Ishikawa (cell line): ENCODE data around the gene SH3BGRL3.

Experiments used
- CEBPB ChIP-seq: IDR thresholded peaks from 2 replicates; pipeline ENCODE4 v1.6.1; 2012
- CREB1 ChIP-seq: IDR thresholded peaks from 2 replicates; pipeline ENCODE4 v1.6.1; 2012; ENCODE audit warnings: low read depth
- EGR1 ChIP-seq: IDR thresholded peaks from 2 replicates; pipeline ENCODE4 v1.6.1; 2012
- EP300 ChIP-seq: IDR thresholded peaks from 2 replicates; pipeline ENCODE4 v1.6.1; 2012; ENCODE audit warnings: borderline replicate concordance
- FOXM1 ChIP-seq: IDR thresholded peaks from 2 replicates; pipeline ENCODE4 v1.6.1; 2012; ENCODE audit warnings: low read depth, borderline replicate concordance
- NFIC ChIP-seq: IDR thresholded peaks from 2 replicates; pipeline ENCODE4 v1.6.1; 2012
- RAD21 ChIP-seq: IDR thresholded peaks from 2 replicates; pipeline ENCODE4 v1.6.1; 2012; ENCODE audit warnings: low read depth
- TAF1 ChIP-seq: IDR thresholded peaks from 2 replicates; pipeline ENCODE4 v1.6.1; 2012; ENCODE audit warnings: low read depth, mild to moderate bottlenecking
- TCF12 ChIP-seq: IDR thresholded peaks from 2 replicates; pipeline ENCODE4 v1.6.1; 2012; ENCODE audit warnings: low read depth
- TEAD4 ChIP-seq: IDR thresholded peaks from 2 replicates; pipeline ENCODE4 v1.6.1; 2012
- USF1 ChIP-seq: IDR thresholded peaks from 2 replicates; pipeline ENCODE4 v1.6.1; 2012
- YY1 ChIP-seq: IDR thresholded peaks from 2 replicates; pipeline ENCODE4 v1.6.1; 2012; ENCODE audit warnings: low read depth
- ZBTB7A ChIP-seq: IDR thresholded peaks from 2 replicates; pipeline ENCODE4 v1.6.1; 2012; ENCODE audit warnings: low read depth
- TF ChIP-seq, protein P1 (sequence below): IDR thresholded peaks from 2 replicates; pipeline ENCODE4 v1.6.1; 2012; ENCODE audit warnings: low read depth, mild to moderate bottlenecking
- TF ChIP-seq, protein P2 (sequence below): IDR thresholded peaks from 2 replicates; pipeline ENCODE4 v1.6.1; 2012

The SH3BGRL3 gene

DNA sequence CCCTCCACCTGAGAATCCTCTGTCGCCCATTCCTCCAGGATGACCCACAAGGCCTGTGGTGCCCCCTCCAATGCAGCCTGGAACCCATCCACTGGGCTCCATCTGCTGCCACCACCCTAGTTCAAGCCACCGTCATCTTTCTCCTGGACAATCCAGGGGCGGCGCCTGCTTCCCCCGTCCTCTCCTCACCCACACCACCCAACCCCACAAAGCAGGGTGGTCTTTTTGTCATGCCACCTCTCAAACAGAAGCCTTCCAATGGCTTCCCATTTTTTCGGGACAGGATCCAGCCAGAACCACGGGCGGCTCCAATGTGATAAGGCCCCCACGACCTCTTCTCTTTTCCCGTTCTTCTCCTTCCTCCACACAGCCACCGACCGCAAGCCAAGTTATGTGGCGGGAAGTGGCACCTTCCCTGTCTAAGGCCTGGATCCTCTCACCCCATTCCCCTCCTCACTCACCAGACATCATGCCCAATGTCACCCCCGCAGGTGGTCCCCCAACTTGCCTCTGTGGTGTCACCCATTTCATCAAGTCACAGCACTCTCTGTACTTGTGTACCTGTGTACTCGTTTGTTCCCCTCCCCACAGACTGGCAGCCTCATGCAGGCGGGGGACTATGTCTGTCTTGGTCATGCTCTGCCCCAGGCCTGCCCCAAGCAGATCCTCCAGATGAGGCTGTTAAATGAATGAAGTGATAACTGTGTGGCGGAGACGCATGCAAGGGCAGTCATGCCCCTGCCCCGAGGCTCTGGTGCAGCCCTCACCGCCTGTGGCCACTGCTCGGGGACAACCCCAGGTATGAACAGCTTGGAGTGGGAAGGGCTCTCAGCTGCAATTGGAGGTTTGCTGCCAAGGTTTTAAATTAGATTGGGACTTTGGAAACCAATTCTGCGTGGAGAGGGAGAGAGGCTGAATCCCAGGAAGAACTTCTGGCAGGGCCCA lies 15.6 kb downstream of the SH3BGRL3 start:
- no peak for TF ChIP-seq YY1
- TF ChIP-seq RAD21: no peak
- TF ChIP-seq ZBTB7A: no peak
- TF ChIP-seq TEAD4: no peak
- no peak for TF ChIP-seq CREB1
- TF ChIP-seq CEBPB: no peak
- no peak for TF ChIP-seq EP300
- no peak for TF ChIP-seq NFIC
- TF ChIP-seq TAF1: no peak
- no peak for TF ChIP-seq FOXM1
- TF ChIP-seq EGR1: no peak
- TF ChIP-seq USF1: no peak
- TF ChIP-seq, protein P1, sequence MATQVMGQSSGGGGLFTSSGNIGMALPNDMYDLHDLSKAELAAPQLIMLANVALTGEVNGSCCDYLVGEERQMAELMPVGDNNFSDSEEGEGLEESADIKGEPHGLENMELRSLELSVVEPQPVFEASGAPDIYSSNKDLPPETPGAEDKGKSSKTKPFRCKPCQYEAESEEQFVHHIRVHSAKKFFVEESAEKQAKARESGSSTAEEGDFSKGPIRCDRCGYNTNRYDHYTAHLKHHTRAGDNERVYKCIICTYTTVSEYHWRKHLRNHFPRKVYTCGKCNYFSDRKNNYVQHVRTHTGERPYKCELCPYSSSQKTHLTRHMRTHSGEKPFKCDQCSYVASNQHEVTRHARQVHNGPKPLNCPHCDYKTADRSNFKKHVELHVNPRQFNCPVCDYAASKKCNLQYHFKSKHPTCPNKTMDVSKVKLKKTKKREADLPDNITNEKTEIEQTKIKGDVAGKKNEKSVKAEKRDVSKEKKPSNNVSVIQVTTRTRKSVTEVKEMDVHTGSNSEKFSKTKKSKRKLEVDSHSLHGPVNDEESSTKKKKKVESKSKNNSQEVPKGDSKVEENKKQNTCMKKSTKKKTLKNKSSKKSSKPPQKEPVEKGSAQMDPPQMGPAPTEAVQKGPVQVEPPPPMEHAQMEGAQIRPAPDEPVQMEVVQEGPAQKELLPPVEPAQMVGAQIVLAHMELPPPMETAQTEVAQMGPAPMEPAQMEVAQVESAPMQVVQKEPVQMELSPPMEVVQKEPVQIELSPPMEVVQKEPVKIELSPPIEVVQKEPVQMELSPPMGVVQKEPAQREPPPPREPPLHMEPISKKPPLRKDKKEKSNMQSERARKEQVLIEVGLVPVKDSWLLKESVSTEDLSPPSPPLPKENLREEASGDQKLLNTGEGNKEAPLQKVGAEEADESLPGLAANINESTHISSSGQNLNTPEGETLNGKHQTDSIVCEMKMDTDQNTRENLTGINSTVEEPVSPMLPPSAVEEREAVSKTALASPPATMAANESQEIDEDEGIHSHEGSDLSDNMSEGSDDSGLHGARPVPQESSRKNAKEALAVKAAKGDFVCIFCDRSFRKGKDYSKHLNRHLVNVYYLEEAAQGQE: no peak

DNA sequence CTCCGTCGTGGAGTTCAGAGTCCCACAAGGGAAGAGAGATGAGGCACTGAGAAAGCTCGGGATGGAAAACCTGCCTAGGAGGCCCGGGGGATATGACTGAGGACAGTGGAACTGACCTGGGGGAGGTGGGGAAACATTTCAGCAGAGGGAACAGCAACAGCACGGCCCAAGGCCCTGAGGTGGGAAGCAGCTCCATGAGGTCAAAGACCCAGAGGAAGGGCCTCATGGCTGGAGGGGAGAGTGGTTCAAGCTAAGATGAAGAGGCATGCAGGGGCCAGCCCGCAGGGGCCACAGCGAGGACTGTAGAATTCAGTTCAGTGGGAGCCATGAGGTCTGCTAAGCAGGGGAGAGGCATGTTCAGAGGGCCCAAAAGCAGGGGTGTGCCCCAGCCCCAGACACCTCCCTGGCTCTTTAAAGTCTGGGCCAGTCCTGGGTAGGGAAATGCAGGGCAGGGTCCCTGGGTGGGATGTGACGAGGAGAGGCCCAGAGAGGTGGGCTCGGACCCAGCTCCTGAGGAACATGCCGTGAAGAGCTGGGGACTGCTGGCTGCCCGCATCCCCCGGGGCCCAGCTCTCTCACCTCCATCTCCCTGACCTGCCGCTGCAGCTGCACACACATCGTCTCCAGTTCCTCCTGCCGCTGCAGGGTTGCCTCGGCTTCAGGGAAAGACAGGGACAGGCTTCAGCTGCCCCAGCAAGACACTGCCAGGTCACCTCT lies 16.6 kb downstream of the SH3BGRL3 start:
- TF ChIP-seq TAF1: no peak
- TF ChIP-seq CEBPB: no peak
- TF ChIP-seq FOXM1: no peak
- no peak for TF ChIP-seq USF1
- no peak for TF ChIP-seq RAD21
- no peak for TF ChIP-seq TEAD4

DNA sequence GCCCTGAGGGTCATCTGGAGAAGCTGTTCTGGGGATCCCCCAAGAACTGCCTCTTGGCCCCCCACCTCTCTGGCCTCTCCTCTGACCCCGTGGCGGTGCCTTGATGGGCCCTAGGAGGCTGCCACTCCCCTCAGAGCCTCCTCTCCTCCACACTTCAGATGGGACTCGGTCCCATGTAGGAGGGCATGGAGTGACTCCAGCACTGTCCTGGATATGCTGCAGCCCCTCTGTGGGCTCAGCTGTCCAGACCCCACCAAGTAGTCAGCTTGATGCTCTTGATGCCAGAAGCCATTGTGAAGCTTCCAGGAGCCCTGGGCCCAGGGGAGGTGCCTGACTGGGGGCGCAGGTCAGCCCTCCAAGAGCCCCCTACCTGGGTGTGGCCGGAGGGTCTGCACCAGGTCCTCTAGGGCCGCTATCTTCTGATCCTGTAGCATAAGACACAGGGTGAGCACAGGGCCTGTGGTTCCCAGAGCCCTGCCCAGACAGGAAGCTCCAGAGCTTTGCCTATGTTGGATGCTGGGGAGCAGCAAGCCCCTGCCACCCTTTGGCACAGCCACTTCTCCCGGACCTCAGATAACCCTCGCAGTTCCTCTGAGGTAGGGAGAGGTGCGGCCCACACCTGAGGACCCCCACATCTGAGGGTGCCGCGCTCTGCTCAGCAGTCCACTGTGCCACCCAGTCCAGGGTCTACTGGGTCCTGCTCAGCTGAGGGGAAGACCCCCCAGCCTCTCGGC lies 17.3 kb downstream of the SH3BGRL3 start:
- TF ChIP-seq EGR1: no peak
- TF ChIP-seq, protein P2, sequence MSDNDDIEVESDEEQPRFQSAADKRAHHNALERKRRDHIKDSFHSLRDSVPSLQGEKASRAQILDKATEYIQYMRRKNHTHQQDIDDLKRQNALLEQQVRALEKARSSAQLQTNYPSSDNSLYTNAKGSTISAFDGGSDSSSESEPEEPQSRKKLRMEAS: no peak
- TF ChIP-seq USF1: no peak
- no peak for TF ChIP-seq FOXM1
- no peak for TF ChIP-seq ZBTB7A
- TF ChIP-seq CEBPB: no peak
- no peak for TF ChIP-seq RAD21
- TF ChIP-seq NFIC: no peak
- TF ChIP-seq EP300: no peak
- no peak for TF ChIP-seq TEAD4
- no peak for TF ChIP-seq TCF12
- TF ChIP-seq, protein P1: no peak
- no peak for TF ChIP-seq TAF1
- no peak for TF ChIP-seq YY1
- no peak for TF ChIP-seq CREB1

DNA sequence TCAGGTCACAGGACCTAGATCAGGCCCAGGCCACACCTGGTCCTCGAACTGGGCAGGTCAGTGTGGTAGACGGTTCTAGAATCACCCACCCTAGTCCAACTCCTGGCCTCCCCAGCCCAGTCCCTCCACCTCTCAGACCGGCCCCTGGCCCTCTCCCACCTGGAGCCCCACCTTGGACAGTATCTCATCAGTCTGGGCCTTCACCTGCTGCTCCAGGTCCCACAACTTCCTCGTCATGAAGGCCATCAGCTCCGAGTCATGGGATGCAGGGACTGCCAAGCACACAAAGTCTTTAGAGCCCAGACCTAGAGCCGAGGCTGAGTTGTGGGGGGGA lies 17.9 kb downstream of the SH3BGRL3 start:
- TF ChIP-seq RAD21: no peak
- TF ChIP-seq ZBTB7A: no peak
- TF ChIP-seq TAF1: no peak
- no peak for TF ChIP-seq EP300
- no peak for TF ChIP-seq CREB1
- TF ChIP-seq, protein P1: no peak
- TF ChIP-seq USF1: no peak
- no peak for TF ChIP-seq NFIC
- no peak for TF ChIP-seq YY1
- TF ChIP-seq CEBPB: no peak
- TF ChIP-seq TCF12: no peak
- no peak for TF ChIP-seq EGR1
- TF ChIP-seq TEAD4: no peak
- no peak for TF ChIP-seq FOXM1
